ENCODE results near the gene RPL18A. TPM values are rescaled to one million over a fixed set of nuclear protein-coding genes. Genes with fewer than 3 reads are reported as not detected.
A peak's percentile ranks its signal among the peaks of the same experiment; 100 is the strongest.

RPL18A gene
- total and polyA plus RNA-seq, 2 experiments from 2014 or later = 837 to 1,456 TPM

- TF ChIP-seq EZH2 (IDR thresholded peaks at IDR 0.05; ENCODE audit: insufficient read depth, poor library complexity, severe bottlenecking) (no peak), EZH2phosphoT487 (IDR thresholded peaks at IDR 0.05; ENCODE audit: insufficient read depth, low read depth) (no peak)
- H3K9me2 ChIP-seq (ENCODE audit: insufficient read depth) = no peaks in the 10 kb centered on the region
- 8 to 9% methylated on average over 49 to 60 of the region's 63 CpGs for WGBS, 2 experiments (ENCODE audit: low coverage in 1 of 2, low lambda C conversion rate in 2 of 2, missing lambda C conversion rate in 2 of 2)
- H3K9me3 ChIP-seq (ENCODE audit: low read depth) = no peaks in the 10 kb centered on the region
- H2AFZ ChIP-seq = no peak overlapping the region
- H3K27ac ChIP-seq = no peak overlapping the region
- H3K4me2 ChIP-seq (ENCODE audit: unreplicated experiment) = no peak overlapping the region
- no peaks in the 10 kb centered on the region for H3K79me2 ChIP-seq (ENCODE audit: insufficient read depth)
- H3K4me1 ChIP-seq (ENCODE audit: insufficient read depth) = no peaks in the 10 kb centered on the region
- H3K36me3 ChIP-seq (ENCODE audit: low read depth) = no peaks in the 10 kb centered on the region
- H3K27me3 ChIP-seq (replicated peaks; ENCODE audit: insufficient read depth) = peaks cover 38% of the 10 kb centered on the region
- H3F3A ChIP-seq (ENCODE audit: insufficient read depth) = no peaks in the 10 kb centered on the region
- H4K20me1 ChIP-seq (ENCODE audit: insufficient read depth) = no peaks in the 10 kb centered on the region
- no peak overlapping the region for H3K4me3 ChIP-seq
- no peak overlapping the region for H3K9ac ChIP-seq
- peak; percentile 69 for DNase-seq
- in situ Hi-C loops (cut with MboI) = no loop called here
Observed at GRCh38 chr19:17873786-17874757, 14.4 kb downstream of the RPL18A start.

GRCh38 chr19:17874758-17875135 lies 15.0 kb downstream of the RPL18A start:
- Histone ChIP-seq H3K27me3 (replicated peaks; ENCODE audit: insufficient read depth) (peaks cover 38% of the 10 kb centered on the region), H3K36me3 (ENCODE audit: low read depth) (no peaks in the 10 kb centered on the region), H3K9ac (no peak overlapping the region), H3K9me2 (ENCODE audit: insufficient read depth) (no peaks in the 10 kb centered on the region), H3K4me3 (no peak overlapping the region), H3K4me2 (ENCODE audit: unreplicated experiment) (no peak overlapping the region), H3K9me3 (ENCODE audit: low read depth) (no peaks in the 10 kb centered on the region), H3F3A (ENCODE audit: insufficient read depth) (no peaks in the 10 kb centered on the region), H2AFZ (no peak overlapping the region), H3K4me1 (ENCODE audit: insufficient read depth) (no peaks in the 10 kb centered on the region), H4K20me1 (ENCODE audit: insufficient read depth) (no peaks in the 10 kb centered on the region), H3K27ac (no peak overlapping the region), H3K79me2 (ENCODE audit: insufficient read depth) (no peaks in the 10 kb centered on the region)
- in situ Hi-C loops (cut with MboI) = no loop called here
- TF ChIP-seq EZH2phosphoT487 (IDR thresholded peaks at IDR 0.05; ENCODE audit: insufficient read depth, low read depth) = no peak
- no peak for TF ChIP-seq EZH2 (IDR thresholded peaks at IDR 0.05; ENCODE audit: insufficient read depth, poor library complexity, severe bottlenecking)
- WGBS, 2 experiments (ENCODE audit: low coverage in 1 of 2, low lambda C conversion rate in 2 of 2, missing lambda C conversion rate in 2 of 2) = 68 to 82% methylated on average over 5 to 9 of the region's 9 CpGs
- DNase-seq = no peak

- H3K36me3 ChIP-seq (ENCODE audit: low read depth) = no peaks in the 10 kb centered on the region
- no peaks in the 10 kb centered on the region for H3K79me2 ChIP-seq (ENCODE audit: insufficient read depth)
- H3K27me3 ChIP-seq (replicated peaks; ENCODE audit: insufficient read depth) = peaks cover 17% of the 10 kb centered on the region
- H3K4me2 ChIP-seq (ENCODE audit: unreplicated experiment) = no peak overlapping the region
- in situ Hi-C loops (cut with MboI) = no loop called here
- no peak for DNase-seq
- H3K4me1 ChIP-seq (ENCODE audit: insufficient read depth) = no peaks in the 10 kb centered on the region
- H2AFZ ChIP-seq = no peak overlapping the region
- H3F3A ChIP-seq (ENCODE audit: insufficient read depth) = no peaks in the 10 kb centered on the region
- no peaks in the 10 kb centered on the region for H4K20me1 ChIP-seq (ENCODE audit: insufficient read depth)
- WGBS, 2 experiments (ENCODE audit: low coverage in 1 of 2, low lambda C conversion rate in 2 of 2, missing lambda C conversion rate in 2 of 2) = 77 to 86% methylated on average over 16 of the region's 16 CpGs
- H3K4me3 ChIP-seq = no peak overlapping the region
- H3K9me2 ChIP-seq (ENCODE audit: insufficient read depth) = no peaks in the 10 kb centered on the region
- no peaks in the 10 kb centered on the region for H3K9me3 ChIP-seq (ENCODE audit: low read depth)
- TF ChIP-seq EZH2 (IDR thresholded peaks at IDR 0.05; ENCODE audit: insufficient read depth, poor library complexity, severe bottlenecking) = no peak
- no peak for TF ChIP-seq EZH2phosphoT487 (IDR thresholded peaks at IDR 0.05; ENCODE audit: insufficient read depth, low read depth)
- H3K27ac ChIP-seq = no peak overlapping the region
- no peak overlapping the region for H3K9ac ChIP-seq
Observed at GRCh38 chr19:17877696-17878095, 18.0 kb downstream of the RPL18A start.

- Histone ChIP-seq H3K4me3 (no peak overlapping the region), H3K4me2 (ENCODE audit: unreplicated experiment) (no peak overlapping the region), H3K9me2 (ENCODE audit: insufficient read depth) (no peaks in the 10 kb centered on the region), H3K36me3 (ENCODE audit: low read depth) (no peaks in the 10 kb centered on the region), H3K27ac (no peak overlapping the region), H3K9me3 (ENCODE audit: low read depth) (no peaks in the 10 kb centered on the region), H3K4me1 (ENCODE audit: insufficient read depth) (no peaks in the 10 kb centered on the region), H3K9ac (no peak overlapping the region), H3K79me2 (ENCODE audit: insufficient read depth) (no peaks in the 10 kb centered on the region), H2AFZ (no peak overlapping the region), H3F3A (ENCODE audit: insufficient read depth) (no peaks in the 10 kb centered on the region), H3K27me3 (replicated peaks; ENCODE audit: insufficient read depth) (peaks cover 5% of the 10 kb centered on the region; the same call in 1 of the 2 replicates), H4K20me1 (ENCODE audit: insufficient read depth) (no peaks in the 10 kb centered on the region)
- TF ChIP-seq EZH2phosphoT487 (IDR thresholded peaks at IDR 0.05; ENCODE audit: insufficient read depth, low read depth) = no peak
- no peak for TF ChIP-seq EZH2 (IDR thresholded peaks at IDR 0.05; ENCODE audit: insufficient read depth, poor library complexity, severe bottlenecking)
- DNase-seq = no peak
- 51 to 60% methylated on average over 7 of the region's 7 CpGs for WGBS, 2 experiments (ENCODE audit: low coverage in 1 of 2, low lambda C conversion rate in 2 of 2, missing lambda C conversion rate in 2 of 2)
- in situ Hi-C loops (cut with MboI) = no loop called here
Observed at GRCh38 chr19:17879466-17879865, 19.8 kb downstream of the RPL18A start.

Measured in GM23248 (cell line).